NCI-H146 treated with DMSO at 0.1 percent for 48 hours (cell line): ENCODE measurements around the gene IGFBP5.

Source experiments
- DNase-seq: peaks from one replicate; lab custom pipeline; 2025; ENCODE audit not compliant: unreplicated experiment; lab: John Stamatoyannopoulos, UW

IGFBP5 gene

DNA sequence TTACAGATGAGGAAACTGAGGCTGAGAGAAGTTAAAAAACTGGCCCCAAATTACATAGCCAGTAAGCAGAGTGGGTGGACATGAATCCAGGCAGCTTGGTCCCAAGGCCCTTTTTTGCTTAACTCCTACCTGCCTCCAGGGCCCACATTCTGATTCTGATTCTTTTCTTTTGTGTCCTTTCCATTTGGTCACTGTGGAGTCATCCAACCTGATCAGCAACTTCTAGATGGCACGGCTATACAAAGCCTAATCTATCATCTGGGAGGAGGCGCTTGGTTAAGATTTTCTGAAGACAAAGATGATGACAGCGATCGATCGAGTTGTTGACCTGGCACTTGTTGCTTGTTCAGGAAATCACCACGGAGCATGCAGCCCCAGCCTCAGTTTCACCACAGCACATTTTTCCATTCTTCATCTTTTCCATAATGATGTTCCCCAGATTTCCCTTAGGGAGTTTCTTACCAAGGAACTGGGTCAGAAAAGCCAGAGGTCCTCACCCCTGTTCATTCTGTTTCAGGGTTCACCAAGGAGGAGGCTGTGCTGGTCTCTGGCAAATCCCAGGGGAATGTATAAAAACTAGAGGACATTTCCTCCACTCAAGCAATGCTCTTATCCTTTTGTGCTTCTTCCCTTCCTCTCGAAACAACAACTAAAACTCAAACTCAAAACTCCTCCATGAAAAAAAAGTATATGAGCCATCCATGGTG is 69.0 kb downstream of the IGFBP5 start:
- DNase-seq, result no peak

- DNase-seq, result no peak
Measured at GRCh38 chr2:216624251-216624650, 71.1 kb downstream of the IGFBP5 start.

GRCh38 chr2:216622526-216622925 is 72.8 kb downstream of the IGFBP5 start:
- DNase-seq, result no peak
